ENCODE data around the gene TLL2.

TLL2 gene

DNA sequence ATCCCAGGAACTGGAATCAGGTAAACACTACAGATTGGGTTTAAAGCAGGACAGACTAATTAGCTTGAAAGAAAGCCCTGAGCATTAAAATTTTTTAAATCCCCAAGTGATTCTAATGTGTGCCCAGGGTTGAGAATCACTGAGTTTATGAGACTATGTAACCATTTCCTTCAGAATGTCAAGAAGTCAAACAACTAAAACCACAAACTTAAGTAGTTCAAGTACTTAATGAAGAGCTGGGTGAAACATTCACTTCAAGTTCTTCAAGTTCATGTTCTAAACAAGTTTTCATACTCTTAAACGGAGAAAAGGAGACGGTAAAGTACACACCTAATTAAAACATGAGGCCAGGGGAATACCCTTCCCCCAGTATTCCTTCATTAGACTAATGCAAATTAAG, 28.2 kb upstream of the TLL2 start:
- Histone ChIP-seq H3F3A (ENCODE audit: insufficient read depth, low read length) (no peaks in the 10 kb centered on the region), H3K27ac (ENCODE audit: low read length) (no peak overlapping the region), H2AFZ (ENCODE audit: low read length) (no peak overlapping the region), H3K27me3 (replicated peaks; ENCODE audit: insufficient read depth, low read length) (no peaks in the 10 kb centered on the region), H3K9me2 (replicated peaks; ENCODE audit: insufficient read depth, low read length) (no peaks in the 10 kb centered on the region), H3K36me3 (replicated peaks; ENCODE audit: insufficient read depth, low read length) (peaks cover 8% of the 10 kb centered on the region; the same call in 1 of the 2 replicates), H3K4me2 (ENCODE audit: low read depth, low read length) (no peak overlapping the region), H3K79me2 (ENCODE audit: low read length) (peaks cover 21% of the 10 kb centered on the region), H3K4me3 (ENCODE audit: low read length) (no peak overlapping the region), H4K20me1 (ENCODE audit: insufficient read depth, low read length) (no peaks in the 10 kb centered on the region), H3K9me3 (replicated peaks; ENCODE audit: insufficient read depth, low read length) (no peaks in the 10 kb centered on the region), H3K9ac (ENCODE audit: low read length) (no peak overlapping the region), H3K4me1 (ENCODE audit: low read length) (no peaks in the 10 kb centered on the region)
- TF ChIP-seq, protein P1, sequence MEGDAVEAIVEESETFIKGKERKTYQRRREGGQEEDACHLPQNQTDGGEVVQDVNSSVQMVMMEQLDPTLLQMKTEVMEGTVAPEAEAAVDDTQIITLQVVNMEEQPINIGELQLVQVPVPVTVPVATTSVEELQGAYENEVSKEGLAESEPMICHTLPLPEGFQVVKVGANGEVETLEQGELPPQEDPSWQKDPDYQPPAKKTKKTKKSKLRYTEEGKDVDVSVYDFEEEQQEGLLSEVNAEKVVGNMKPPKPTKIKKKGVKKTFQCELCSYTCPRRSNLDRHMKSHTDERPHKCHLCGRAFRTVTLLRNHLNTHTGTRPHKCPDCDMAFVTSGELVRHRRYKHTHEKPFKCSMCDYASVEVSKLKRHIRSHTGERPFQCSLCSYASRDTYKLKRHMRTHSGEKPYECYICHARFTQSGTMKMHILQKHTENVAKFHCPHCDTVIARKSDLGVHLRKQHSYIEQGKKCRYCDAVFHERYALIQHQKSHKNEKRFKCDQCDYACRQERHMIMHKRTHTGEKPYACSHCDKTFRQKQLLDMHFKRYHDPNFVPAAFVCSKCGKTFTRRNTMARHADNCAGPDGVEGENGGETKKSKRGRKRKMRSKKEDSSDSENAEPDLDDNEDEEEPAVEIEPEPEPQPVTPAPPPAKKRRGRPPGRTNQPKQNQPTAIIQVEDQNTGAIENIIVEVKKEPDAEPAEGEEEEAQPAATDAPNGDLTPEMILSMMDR (IDR thresholded peaks at IDR 0.05; ENCODE audit: low read length) = no peak
- TF ChIP-seq EZH2phosphoT487 (IDR thresholded peaks at IDR 0.05; ENCODE audit: low read length) (no peak), EZH2 (optimal IDR thresholded peaks at IDR 0.05; ENCODE audit: low read depth, low read length) (no peak)
- no peak for DNase-seq

DNA sequence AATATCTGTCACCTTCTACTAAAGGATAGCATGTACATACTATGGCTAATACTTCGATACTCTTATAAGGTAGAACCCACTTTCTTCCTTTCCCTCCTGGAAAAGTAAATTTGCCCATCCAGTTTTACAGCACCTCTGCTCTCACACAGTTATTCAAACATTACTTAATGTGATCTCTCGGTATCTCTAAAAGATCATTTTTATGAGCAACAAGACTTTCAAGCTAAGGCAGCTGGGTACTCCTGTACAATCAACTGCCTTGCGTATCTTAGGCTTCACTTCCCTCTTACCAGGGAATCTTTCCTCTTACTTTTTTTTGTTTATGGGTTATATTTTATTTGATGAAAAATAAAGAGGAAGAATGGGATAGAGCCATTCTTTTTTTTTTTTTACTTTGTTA, 26.5 kb upstream of the TLL2 start:
- Histone ChIP-seq H3K4me3 (ENCODE audit: low read length) (no peak overlapping the region), H4K20me1 (ENCODE audit: insufficient read depth, low read length) (no peaks in the 10 kb centered on the region), H3K9ac (ENCODE audit: low read length) (no peak overlapping the region), H3K79me2 (ENCODE audit: low read length) (peaks cover 35% of the 10 kb centered on the region), H3F3A (ENCODE audit: insufficient read depth, low read length) (no peaks in the 10 kb centered on the region), H3K4me1 (ENCODE audit: low read length) (no peaks in the 10 kb centered on the region), H3K4me2 (ENCODE audit: low read depth, low read length) (no peak overlapping the region), H3K9me3 (replicated peaks; ENCODE audit: insufficient read depth, low read length) (no peaks in the 10 kb centered on the region), H3K27ac (ENCODE audit: low read length) (no peak overlapping the region), H2AFZ (ENCODE audit: low read length) (no peak overlapping the region), H3K27me3 (replicated peaks; ENCODE audit: insufficient read depth, low read length) (no peaks in the 10 kb centered on the region), H3K9me2 (replicated peaks; ENCODE audit: insufficient read depth, low read length) (no peaks in the 10 kb centered on the region), H3K36me3 (replicated peaks; ENCODE audit: insufficient read depth, low read length) (peaks cover 8% of the 10 kb centered on the region; the same call in 1 of the 2 replicates)
- TF ChIP-seq EZH2 (optimal IDR thresholded peaks at IDR 0.05; ENCODE audit: low read depth, low read length) (no peak), EZH2phosphoT487 (IDR thresholded peaks at IDR 0.05; ENCODE audit: low read length) (no peak)
- TF ChIP-seq, protein P1 (IDR thresholded peaks at IDR 0.05; ENCODE audit: low read length) = no peak
- no peak for DNase-seq

DNA sequence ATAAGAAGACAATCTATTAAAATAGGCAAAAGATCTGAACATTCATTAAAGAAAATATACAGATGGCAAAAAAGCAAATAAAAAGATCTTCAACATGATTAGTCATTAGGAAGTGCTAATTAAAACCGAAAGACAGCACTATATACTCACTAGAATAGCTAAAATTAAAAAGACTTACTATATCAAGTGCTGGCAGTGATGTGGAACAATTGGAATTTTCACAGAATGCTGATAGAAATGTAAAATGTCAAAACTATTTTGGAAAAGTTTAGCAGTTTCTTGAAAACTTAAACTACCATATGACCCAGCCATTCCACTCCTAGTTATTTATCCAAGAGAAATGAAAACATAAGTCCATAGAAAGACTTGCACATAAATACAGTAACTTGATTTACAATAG, 25.0 kb upstream of the TLL2 start:
- Histone ChIP-seq H3K27me3 (replicated peaks; ENCODE audit: insufficient read depth, low read length) (no peaks in the 10 kb centered on the region), H3K9ac (ENCODE audit: low read length) (no peak overlapping the region), H3K27ac (ENCODE audit: low read length) (no peak overlapping the region), H4K20me1 (ENCODE audit: insufficient read depth, low read length) (no peaks in the 10 kb centered on the region), H3K4me2 (ENCODE audit: low read depth, low read length) (no peak overlapping the region), H3K9me3 (replicated peaks; ENCODE audit: insufficient read depth, low read length) (no peaks in the 10 kb centered on the region), H3K36me3 (replicated peaks; ENCODE audit: insufficient read depth, low read length) (peaks cover 8% of the 10 kb centered on the region; the same call in 1 of the 2 replicates), H3K9me2 (replicated peaks; ENCODE audit: insufficient read depth, low read length) (no peaks in the 10 kb centered on the region), H3F3A (ENCODE audit: insufficient read depth, low read length) (no peaks in the 10 kb centered on the region), H3K79me2 (ENCODE audit: low read length) (peaks cover 43% of the 10 kb centered on the region), H3K4me1 (ENCODE audit: low read length) (no peaks in the 10 kb centered on the region), H3K4me3 (ENCODE audit: low read length) (no peak overlapping the region), H2AFZ (ENCODE audit: low read length) (no peak overlapping the region)
- no peak for DNase-seq
- TF ChIP-seq EZH2 (optimal IDR thresholded peaks at IDR 0.05; ENCODE audit: low read depth, low read length) (no peak), EZH2phosphoT487 (IDR thresholded peaks at IDR 0.05; ENCODE audit: low read length) (no peak)

DNA sequence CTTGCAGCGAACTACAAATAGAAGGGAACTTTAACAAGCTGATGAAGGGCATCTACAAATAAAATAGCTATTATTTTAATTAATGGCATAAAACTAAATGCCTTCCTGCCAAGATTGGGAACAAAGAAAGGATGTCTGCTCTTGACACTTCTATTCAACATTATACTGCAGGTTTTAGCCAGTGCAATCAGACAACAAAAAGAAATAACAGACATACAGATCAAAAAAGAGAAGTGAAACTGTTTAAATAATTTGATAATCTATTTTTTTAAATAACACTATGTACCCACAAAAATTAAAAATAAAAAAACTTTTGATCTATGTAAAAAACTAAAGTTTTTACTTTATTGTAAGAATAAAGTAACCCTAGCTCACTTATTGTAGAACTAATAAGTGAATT, 22.4 kb upstream of the TLL2 start:
- Histone ChIP-seq H3K4me3 (ENCODE audit: low read length) (no peak overlapping the region), H3K79me2 (ENCODE audit: low read length) (peaks cover 35% of the 10 kb centered on the region), H2AFZ (ENCODE audit: low read length) (no peak overlapping the region), H3K4me2 (ENCODE audit: low read depth, low read length) (no peak overlapping the region), H3F3A (ENCODE audit: insufficient read depth, low read length) (no peaks in the 10 kb centered on the region), H3K9me3 (replicated peaks; ENCODE audit: insufficient read depth, low read length) (no peaks in the 10 kb centered on the region), H3K9ac (ENCODE audit: low read length) (no peak overlapping the region), H3K9me2 (replicated peaks; ENCODE audit: insufficient read depth, low read length) (no peaks in the 10 kb centered on the region), H3K27ac (ENCODE audit: low read length) (no peak overlapping the region), H3K36me3 (replicated peaks; ENCODE audit: insufficient read depth, low read length) (peaks cover 2% of the 10 kb centered on the region; the same call in 1 of the 2 replicates), H3K27me3 (replicated peaks; ENCODE audit: insufficient read depth, low read length) (no peaks in the 10 kb centered on the region), H4K20me1 (ENCODE audit: insufficient read depth, low read length) (no peaks in the 10 kb centered on the region), H3K4me1 (ENCODE audit: low read length) (no peaks in the 10 kb centered on the region)
- TF ChIP-seq, protein P1 (IDR thresholded peaks at IDR 0.05; ENCODE audit: low read length) = no peak
- TF ChIP-seq EZH2phosphoT487 (IDR thresholded peaks at IDR 0.05; ENCODE audit: low read length) (no peak), EZH2 (optimal IDR thresholded peaks at IDR 0.05; ENCODE audit: low read depth, low read length) (no peak)
- DNase-seq = no peak
